Measurements from ENCODE around the gene SLC22A3. TPM values are rescaled to one million over a fixed set of nuclear protein-coding genes. Genes with fewer than 3 reads are reported as not detected.

The SLC22A3 gene
- total RNA-seq, 1 experiment from 2014 or later, result 0.07 TPM

- no peak for TF ChIP-seq ELF1 (IDR thresholded peaks at IDR 0.05; ENCODE audit: borderline replicate concordance, low read depth)
- no peak for TF ChIP-seq ATF3 (IDR thresholded peaks at IDR 0.05)
- TF ChIP-seq YY1 (IDR thresholded peaks at IDR 0.05; ENCODE audit: extremely low read depth, insufficient replicate concordance, low read depth, low read length), result no peak
- no peak for TF ChIP-seq ZBTB33 (IDR thresholded peaks at IDR 0.05; ENCODE audit: extremely low read depth, insufficient replicate concordance, low read length)
- 0 out of 2 replicates have a peak, but pooled peaks have one; percentile 23 for TF ChIP-seq FOSL1 (IDR thresholded peaks at IDR 0.05; ENCODE audit: low read depth)
- ATAC-seq, result peak; percentile 64
- Histone ChIP-seq H3K4me3 (replicated peaks in 1 of 2; ENCODE audit: low read depth in 1 of 2, low read length in 2 of 2) (no peak overlapping the region), H3K4me2 (ENCODE audit: low read length) (peak overlapping the region; percentile 33; the same call in 1 of the 2 replicates), H3K9me2 (ENCODE audit: insufficient read depth) (no peaks in the 10 kb centered on the region), H3K36me3 (ENCODE audit: control insufficient read depth in 1 of 2, insufficient read depth in 2 of 2, low read length in 2 of 2) (no peaks in the 10 kb centered on the region), H3K27me3 (ENCODE audit: insufficient read depth, low read length) (no peaks in the 10 kb centered on the region), H3K27ac (ENCODE audit: low read depth, low read length) (no peak overlapping the region), H3K9me3 (ENCODE audit: control insufficient read depth in 1 of 2, insufficient read depth in 1 of 2, low read depth in 1 of 2, low read length in 2 of 2) (no peaks in the 10 kb centered on the region), H2AFZ (ENCODE audit: low read depth, low read length, poor library complexity, severe bottlenecking) (no peak overlapping the region), H3K4me1 (ENCODE audit: control insufficient read depth in 1 of 2, insufficient read depth in 2 of 2, low read length in 2 of 2) (peaks cover 0 to 6% of the 10 kb centered on the region in 2 experiments; a peak in 1 of 4 replicates), H3K9ac (ENCODE audit: low read length) (no peak overlapping the region), H3K79me2 (ENCODE audit: insufficient read depth, low read length) (no peaks in the 10 kb centered on the region), H4K20me1 (ENCODE audit: insufficient read depth) (no peaks in the 10 kb centered on the region)
- ChIA-PET POLR2A (no interaction called here), CTCF (no interaction called here), RAD21 (ENCODE audit: low non-redundant PET in 1 of 2, low total read pairs in 2 of 2, uncharacterized antibody in 2 of 2, unreplicated experiment in 2 of 2) (no interaction called here)
- DNase-seq (ENCODE audit: low read depth, low spot score), result no peak
- BruUV-seq (replicated peaks), result no TSS peak
- intact Hi-C loops (cut with micrococcal nuclease), result no loop called here
Measured at GRCh38 chr6:160355001-160355400, 6.8 kb downstream of the SLC22A3 start.

- no peak for ATAC-seq
- Histone ChIP-seq H2AFZ (ENCODE audit: low read depth, low read length, poor library complexity, severe bottlenecking) (no peak overlapping the region), H3K4me2 (ENCODE audit: low read length) (no peak overlapping the region), H3K27me3 (ENCODE audit: insufficient read depth, low read length) (no peaks in the 10 kb centered on the region), H3K9ac (ENCODE audit: low read length) (no peak overlapping the region), H3K27ac (ENCODE audit: low read depth, low read length) (no peak overlapping the region), H3K9me3 (ENCODE audit: control insufficient read depth in 1 of 2, insufficient read depth in 1 of 2, low read depth in 1 of 2, low read length in 2 of 2) (no peaks in the 10 kb centered on the region), H3K79me2 (ENCODE audit: insufficient read depth, low read length) (no peaks in the 10 kb centered on the region), H3K4me1 (ENCODE audit: control insufficient read depth in 1 of 2, insufficient read depth in 2 of 2, low read length in 2 of 2) (peaks cover 0 to 6% of the 10 kb centered on the region in 2 experiments; a peak in 1 of 4 replicates), H4K20me1 (ENCODE audit: insufficient read depth) (no peaks in the 10 kb centered on the region), H3K4me3 (replicated peaks in 1 of 2; ENCODE audit: low read depth in 1 of 2, low read length in 2 of 2) (no peak overlapping the region), H3K36me3 (ENCODE audit: control insufficient read depth in 1 of 2, insufficient read depth in 2 of 2, low read length in 2 of 2) (no peaks in the 10 kb centered on the region), H3K9me2 (ENCODE audit: insufficient read depth) (no peaks in the 10 kb centered on the region)
- no peak for TF ChIP-seq ELF1 (IDR thresholded peaks at IDR 0.05; ENCODE audit: borderline replicate concordance, low read depth)
- no TSS peak for BruUV-seq (replicated peaks)
- no peak for DNase-seq (ENCODE audit: low read depth, low spot score)
- intact Hi-C loops (cut with micrococcal nuclease), result no loop called here
- ChIA-PET RAD21 (ENCODE audit: low non-redundant PET in 1 of 2, low total read pairs in 2 of 2, uncharacterized antibody in 2 of 2, unreplicated experiment in 2 of 2) (no interaction called here), CTCF (no interaction called here), POLR2A (no interaction called here)
Measured at GRCh38 chr6:160356074-160356744, 8.0 kb downstream of the SLC22A3 start.
